HepG2 (cell line): Measurements from ENCODE around the gene CHEK2. TPM values are rescaled to one million over a fixed set of nuclear protein-coding genes. Genes with fewer than 3 reads are reported as not detected.
A peak's percentile ranks its signal among the peaks of the same experiment; 100 is the strongest.

Experiments
- ELF4 ChIP-seq: sonication (generic); formaldehyde crosslinking; IDR thresholded peaks from 2 replicates; pipeline ENCODE4 v1.5.0; 2020; ENCODE audit warnings: missing genetic modification reagents, mild to moderate bottlenecking, moderate library complexity, borderline replicate concordance
- FOSL2 ChIP-seq: sonication (generic); formaldehyde crosslinking; IDR thresholded peaks from 2 replicates; pipeline ENCODE4 v1.4.0; 2020; ENCODE audit warnings: missing genetic modification reagents
- HIC2 ChIP-seq: sonication (generic); formaldehyde crosslinking; IDR thresholded peaks from 2 replicates; pipeline ENCODE4 v1.9.0; 2022; ENCODE audit warnings: low read depth, missing genetic modification reagents
- HMG20A ChIP-seq: IDR thresholded peaks from 2 replicates; pipeline ENCODE4 v1.6.1; 2016; ENCODE audit warnings: borderline replicate concordance
- HMGXB4 ChIP-seq, 2 experiments: sonication (generic) in 1 of 2; formaldehyde crosslinking in 1 of 2; IDR thresholded peaks; 2 replicates each; pipeline versions ENCODE4 v1.4.0 to v1.6.1; 2018 to 2020; ENCODE audit warnings: missing genetic modification reagents in 2 of 2, borderline replicate concordance in 1 of 2, low read depth in 1 of 2, mild to moderate bottlenecking in 1 of 2, missing biosample characterization in 1 of 2
- KDM5B ChIP-seq: sonication (generic); formaldehyde crosslinking; IDR thresholded peaks from 2 replicates; pipeline ENCODE4 v1.4.0; 2020; ENCODE audit warnings: missing genetic modification reagents, mild to moderate bottlenecking, borderline replicate concordance
- NCOA5 ChIP-seq: sonication (generic); formaldehyde crosslinking; IDR thresholded peaks from 2 replicates; pipeline ENCODE4 v1.4.0; 2020; ENCODE audit warnings: missing genetic modification reagents
- NFRKB ChIP-seq: fragments of 450-650 bp; IDR thresholded peaks from 2 replicates; pipeline ENCODE4 v1.6.1; 2017
- PITX1 ChIP-seq: sonication (generic); formaldehyde crosslinking; IDR thresholded peaks from 2 replicates; pipeline ENCODE4 v1.5.1; 2020; ENCODE audit warnings: mild to moderate bottlenecking, missing genetic modification reagents
- SIN3B ChIP-seq: fragments of 150-350 bp; IDR thresholded peaks from 2 replicates; pipeline ENCODE4 v1.6.1; 2014; ENCODE audit warnings: low read length
- SOX13 ChIP-seq, 3 experiments: fragments of 450-650 bp in 1 of 3; sonication (generic) in 1 of 3; formaldehyde crosslinking in 1 of 3; IDR thresholded peaks in 2 of 3; conservative IDR thresholded peaks in 1 of 3; 2 replicates each; pipeline versions ENCODE4 v1.5.0 to v1.6.1; 2016 to 2020; ENCODE audit warnings: antibody characterized with exemption in 1 of 3, mild to moderate bottlenecking in 1 of 3, missing compliant biosample characterization in 1 of 3, missing genetic modification reagents in 1 of 3, moderate library complexity in 1 of 3
- SP1 ChIP-seq, 2 experiments: fragments of 450-650 bp in 1 of 2; sonication (generic) in 1 of 2; formaldehyde crosslinking in 1 of 2; IDR thresholded peaks; 2 replicates each; pipeline versions ENCODE4 v1.4.0 to v1.6.1; 2016 to 2020; ENCODE audit warnings: missing genetic modification reagents in 1 of 2
- SRSF9 ChIP-seq: fragments of 200-400 bp; formaldehyde crosslinking; IDR thresholded peaks from 2 replicates; pipeline ENCODE4 v1.6.1; 2018; ENCODE audit warnings: borderline replicate concordance, mild to moderate bottlenecking, low read depth, low read length; ENCODE audit not compliant: insufficient read depth, poor library complexity, severe bottlenecking
- SUZ12 ChIP-seq: fragments of 150-350 bp; IDR thresholded peaks from 2 replicates; pipeline ENCODE4 v1.6.1; 2014; ENCODE audit warnings: low read depth, low read length
- ZFAT ChIP-seq: sonication (generic); formaldehyde crosslinking; conservative IDR thresholded peaks from 2 replicates; pipeline ENCODE4 v1.8.1; 2023; ENCODE audit warnings: missing genetic modification reagents, inconsistent platforms
- ZNF503 ChIP-seq: sonication (generic); formaldehyde crosslinking; IDR thresholded peaks from 2 replicates; pipeline ENCODE4 v1.4.0; 2020; ENCODE audit warnings: missing genetic modification reagents
- polyA plus RNA-seq, 8 experiments: library from polyadenylated mRNA; depleted of rRNA in 3 of 8; stranded (reverse) in 7 of 8; unstranded in 1 of 8; fragments of >200 nt; fragmentation: Illumina TruSeq in 4 of 8; extraction: Trizol in 4 of 8; gene quantifications; 2 replicates each; pipeline versions ENCODE4 v1.2.1 to v1.2.3, GENCODE V29; 2011 to 2016; ENCODE audit warnings: low read depth in 4 of 8, missing spikeins in 1 of 8, mixed read lengths in 1 of 8; ENCODE audit not compliant: insufficient read depth in 1 of 8
- total RNA-seq, 5 experiments: library from RNA; depleted of rRNA; stranded (reverse); fragments of >200 nt; fragmentation: Illumina TruSeq; extraction: Trizol; gene quantifications; 2 replicates each; pipeline ENCODE4 v1.2.3, GENCODE V29; 2016; ENCODE audit warnings: low read depth in 1 of 5
- TF ChIP-seq, protein P1 (sequence below): IDR thresholded peaks from 2 replicates; pipeline ENCODE4 v1.6.1; 2016; ENCODE audit warnings: mild to moderate bottlenecking, missing biosample characterization, missing genetic modification reagents
- TF ChIP-seq, protein P2 (sequence below): IDR thresholded peaks from 2 replicates; pipeline ENCODE4 v1.6.1; 2016; ENCODE audit warnings: mild to moderate bottlenecking
- TF ChIP-seq, protein P3 (sequence below): sonication (generic); formaldehyde crosslinking; IDR thresholded peaks from 2 replicates; pipeline ENCODE4 v1.4.0; 2020; ENCODE audit warnings: missing genetic modification reagents

CHEK2 gene
- total and polyA plus RNA-seq, 2 of the 13 experiments (the other 11 are each of a cell fraction or from before 2014, with no cell fraction given), result 27.0 to 40.5 TPM

GRCh38 chr22:28741785-28742561, at the start of gene CHEK2, which contains the start of gene HSCB (continued):
- TF ChIP-seq HMG20A (CRISPR knock-in tag) (no peak), SOX13 (IDR thresholded peaks at IDR 0.05) (no peak), SOX13 (CRISPR knock-in tag; conservative IDR thresholded peaks at IDR 0.05 in 1 of 2, IDR thresholded peaks at IDR 0.05 in 1 of 2) (no peak), PITX1 (CRISPR knock-in tag) (no peak), ZFAT (CRISPR knock-in tag) (no peak), KDM5B (CRISPR knock-in tag) (peak; percentile 91; the same call in 1 of the 2 replicates), SP1 (IDR thresholded peaks at IDR 0.05) (no peak), SP1 (CRISPR knock-in tag; IDR thresholded peaks at IDR 0.05) (peak; percentile 56), NCOA5 (CRISPR knock-in tag) (no peak), ELF4 (CRISPR knock-in tag) (no peak), NFRKB (no peak), HMGXB4 (CRISPR knock-in tag; IDR thresholded peaks at IDR 0.05; ENCODE audit: borderline replicate concordance in 1 of 2, low read depth in 1 of 2) (peak; percentile 66 to 78), HIC2 (CRISPR knock-in tag) (no peak), SUZ12 (peak; percentile 81), SIN3B (peak; percentile 14; the same call in 1 of the 2 replicates), ZNF503 (CRISPR knock-in tag) (no peak), SRSF9 (no peak), FOSL2 (CRISPR knock-in tag) (no peak; the same call in 1 of the 2 replicates)
- TF ChIP-seq, protein P1, sequence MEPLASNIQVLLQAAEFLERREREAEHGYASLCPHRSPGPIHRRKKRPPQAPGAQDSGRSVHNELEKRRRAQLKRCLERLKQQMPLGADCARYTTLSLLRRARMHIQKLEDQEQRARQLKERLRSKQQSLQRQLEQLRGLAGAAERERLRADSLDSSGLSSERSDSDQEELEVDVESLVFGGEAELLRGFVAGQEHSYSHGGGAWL (CRISPR knock-in tag), result 0 out of 2 replicates have a peak, but pooled peaks have one; percentile 42
- TF ChIP-seq, protein P2, sequence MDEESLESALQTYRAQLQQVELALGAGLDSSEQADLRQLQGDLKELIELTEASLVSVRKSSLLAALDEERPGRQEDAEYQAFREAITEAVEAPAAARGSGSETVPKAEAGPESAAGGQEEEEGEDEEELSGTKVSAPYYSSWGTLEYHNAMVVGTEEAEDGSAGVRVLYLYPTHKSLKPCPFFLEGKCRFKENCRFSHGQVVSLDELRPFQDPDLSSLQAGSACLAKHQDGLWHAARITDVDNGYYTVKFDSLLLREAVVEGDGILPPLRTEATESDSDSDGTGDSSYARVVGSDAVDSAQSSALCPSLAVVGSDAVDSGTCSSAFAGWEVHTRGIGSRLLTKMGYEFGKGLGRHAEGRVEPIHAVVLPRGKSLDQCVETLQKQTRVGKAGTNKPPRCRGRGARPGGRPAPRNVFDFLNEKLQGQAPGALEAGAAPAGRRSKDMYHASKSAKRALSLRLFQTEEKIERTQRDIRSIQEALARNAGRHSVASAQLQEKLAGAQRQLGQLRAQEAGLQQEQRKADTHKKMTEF (CRISPR knock-in tag), result peak; percentile 65
- TF ChIP-seq, protein P3, sequence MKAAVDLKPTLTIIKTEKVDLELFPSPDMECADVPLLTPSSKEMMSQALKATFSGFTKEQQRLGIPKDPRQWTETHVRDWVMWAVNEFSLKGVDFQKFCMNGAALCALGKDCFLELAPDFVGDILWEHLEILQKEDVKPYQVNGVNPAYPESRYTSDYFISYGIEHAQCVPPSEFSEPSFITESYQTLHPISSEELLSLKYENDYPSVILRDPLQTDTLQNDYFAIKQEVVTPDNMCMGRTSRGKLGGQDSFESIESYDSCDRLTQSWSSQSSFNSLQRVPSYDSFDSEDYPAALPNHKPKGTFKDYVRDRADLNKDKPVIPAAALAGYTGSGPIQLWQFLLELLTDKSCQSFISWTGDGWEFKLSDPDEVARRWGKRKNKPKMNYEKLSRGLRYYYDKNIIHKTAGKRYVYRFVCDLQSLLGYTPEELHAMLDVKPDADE (CRISPR knock-in tag), result no peak
